GM19238 (cell line): ENCODE results near the gene PARP3.

Source experiments
- DNase-seq: peaks from one replicate; pipeline ENCODE4 v3.0.0; 2011; ENCODE audit warnings: low spot score; ENCODE audit not compliant: insufficient read length

Gene PARP3

GRCh38 chr3:51948016-51948580 is 5.9 kb downstream of the PARP3 start:
- DNase-seq, result no peak

- no peak for DNase-seq
Measured at GRCh38 chr3:51949121-51949520, 7.0 kb downstream of the PARP3 start.

DNA sequence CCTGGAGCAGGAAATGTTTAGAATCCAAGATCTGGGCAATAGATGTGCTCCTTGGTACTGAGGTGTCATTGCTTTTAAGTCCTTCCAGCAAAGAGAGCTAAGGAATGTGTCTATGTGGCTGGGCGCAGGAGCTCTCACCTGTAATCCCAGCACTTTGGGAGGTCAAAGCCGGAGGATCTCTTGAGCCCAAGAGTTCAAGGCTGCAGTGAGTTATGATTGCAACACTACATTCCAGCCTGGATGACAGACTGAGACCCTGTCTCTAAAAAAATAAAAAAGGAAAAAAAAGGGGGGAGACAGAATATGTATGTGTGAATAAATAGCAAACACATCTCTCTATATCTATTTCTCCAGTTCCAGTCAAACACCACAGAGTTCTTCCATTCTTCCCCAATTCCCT is 8.7 kb downstream of the PARP3 start:
- DNase-seq, result no peak

- DNase-seq, result no peak
Measured at GRCh38 chr3:51953445-51953844, 11.3 kb downstream of the PARP3 start.

- DNase-seq, result no peak
Measured at GRCh38 chr3:51954105-51954504, 11.9 kb downstream of the PARP3 start.

- DNase-seq, result no peak
Measured at GRCh38 chr3:51954713-51955112, 12.6 kb downstream of the PARP3 start.

- DNase-seq, result no peak
Measured at GRCh38 chr3:51955175-51955892, 13.2 kb downstream of the PARP3 start, which contains the start of gene GPR62. Gene GPR62 (plus strand): TSS chr3:51955381. CDS start chr3:51955653, 272 bp downstream.

DNA sequence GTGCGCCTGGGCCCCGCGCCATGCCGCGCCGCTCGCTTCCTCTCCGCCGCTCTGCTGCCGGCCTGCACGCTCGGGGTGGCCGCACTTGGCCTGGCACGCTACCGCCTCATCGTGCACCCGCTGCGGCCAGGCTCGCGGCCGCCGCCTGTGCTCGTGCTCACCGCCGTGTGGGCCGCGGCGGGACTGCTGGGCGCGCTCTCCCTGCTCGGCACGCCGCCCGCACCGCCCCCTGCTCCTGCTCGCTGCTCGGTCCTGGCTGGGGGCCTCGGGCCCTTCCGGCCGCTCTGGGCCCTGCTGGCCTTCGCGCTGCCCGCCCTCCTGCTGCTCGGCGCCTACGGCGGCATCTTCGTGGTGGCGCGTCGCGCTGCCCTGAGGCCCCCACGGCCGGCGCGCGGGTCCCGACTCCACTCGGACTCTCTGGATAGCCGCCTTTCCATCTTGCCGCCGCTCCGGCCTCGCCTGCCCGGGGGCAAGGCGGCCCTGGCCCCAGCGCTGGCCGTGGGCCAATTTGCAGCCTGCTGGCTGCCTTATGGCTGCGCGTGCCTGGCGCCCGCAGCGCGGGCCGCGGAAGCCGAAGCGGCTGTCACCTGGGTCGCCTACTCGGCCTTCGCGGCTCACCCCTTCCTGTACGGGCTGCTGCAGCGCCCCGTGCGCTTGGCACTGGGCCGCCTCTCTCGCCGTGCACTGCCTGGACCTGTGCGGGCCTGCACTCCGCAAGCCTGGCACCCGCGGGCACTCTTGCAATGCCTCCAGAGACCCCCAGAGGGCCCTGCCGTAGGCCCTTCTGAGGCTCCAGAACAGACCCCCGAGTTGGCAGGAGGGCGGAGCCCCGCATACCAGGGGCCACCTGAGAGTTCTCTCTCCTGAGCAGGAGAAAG is 14.0 kb downstream of the PARP3 start:
- DNase-seq, result peak; percentile 42

DNA sequence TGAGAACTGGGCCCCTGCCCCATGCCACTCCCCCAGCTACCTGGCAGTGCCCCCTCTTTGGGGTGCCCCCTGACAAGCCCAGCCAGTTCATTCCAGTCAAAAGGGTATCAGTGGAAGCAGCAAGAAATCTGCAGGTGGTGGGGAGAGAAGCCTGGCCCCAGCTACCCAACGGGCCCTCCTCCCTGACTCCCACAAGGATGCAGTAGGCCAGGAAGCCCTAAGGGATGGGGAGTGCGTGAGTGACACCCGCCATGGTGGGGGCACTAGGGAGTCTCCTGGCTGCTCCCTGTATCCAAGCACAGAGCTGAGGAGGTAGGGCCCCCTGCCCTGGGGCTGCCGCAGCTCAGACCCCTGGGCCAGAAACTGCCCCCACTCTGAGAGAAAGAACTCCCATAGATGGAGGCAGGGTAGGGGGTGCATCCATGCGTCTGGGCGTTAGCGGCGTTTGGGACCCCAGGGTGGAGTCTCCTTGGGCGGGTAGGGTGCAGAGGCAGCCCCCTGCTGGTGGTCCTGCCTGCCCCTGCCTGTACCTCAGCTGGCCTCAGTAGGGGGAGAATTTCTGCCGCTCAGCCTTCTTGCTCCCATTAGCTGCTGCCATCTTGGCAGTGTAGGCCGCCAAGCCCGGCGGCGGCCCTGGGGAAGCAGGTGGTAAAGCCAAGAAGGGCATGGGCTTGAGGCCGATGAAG is 15.5 kb downstream of the PARP3 start:
- no peak for DNase-seq

DNA sequence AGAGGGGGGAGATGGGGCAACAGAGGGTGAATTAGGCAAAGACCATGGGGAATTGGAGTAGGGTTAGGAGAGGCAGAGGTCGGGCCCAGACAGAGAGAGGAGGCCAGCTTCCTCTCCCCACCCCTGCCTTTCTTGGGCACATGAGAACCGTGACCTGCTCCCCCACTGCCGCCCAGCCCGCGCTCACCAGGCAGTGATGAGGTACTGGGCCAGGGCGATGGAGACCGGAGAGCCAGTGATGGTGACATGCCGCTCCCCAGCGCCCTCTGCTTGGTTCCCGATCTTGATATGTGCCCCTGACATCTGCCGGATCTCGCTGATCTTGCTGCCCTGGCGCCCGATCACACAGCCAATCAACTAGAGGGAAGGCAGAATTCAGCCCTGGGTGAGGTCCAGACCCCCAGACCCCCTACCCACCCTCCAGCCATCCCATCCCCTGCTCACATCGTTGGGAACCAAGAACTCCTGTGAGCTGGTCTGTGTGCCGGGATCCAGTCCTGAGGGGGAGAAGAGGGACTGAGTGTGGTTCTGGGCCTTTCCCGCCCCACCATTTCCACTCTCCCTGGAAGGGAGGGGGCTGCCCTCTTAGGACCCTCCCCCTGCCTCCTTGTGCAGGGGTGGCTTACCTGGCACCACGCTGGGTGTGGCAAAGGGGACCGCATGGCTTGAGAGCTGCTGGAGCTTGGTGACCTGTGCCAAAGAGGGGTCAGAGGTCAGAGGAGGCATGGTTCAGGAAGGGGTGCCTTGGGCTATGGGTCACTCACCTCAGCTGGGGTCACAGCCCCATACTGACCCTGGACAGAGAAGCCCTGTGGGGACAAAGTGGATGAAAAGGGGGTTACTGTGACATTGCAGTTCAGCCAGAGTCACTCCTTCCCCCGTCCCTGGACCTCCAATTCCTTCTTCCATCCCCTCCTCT is 16.7 kb downstream of the PARP3 start:
- no peak for DNase-seq

GRCh38 chr3:51959651-51960050 is 17.5 kb downstream of the PARP3 start:
- no peak for DNase-seq

DNA sequence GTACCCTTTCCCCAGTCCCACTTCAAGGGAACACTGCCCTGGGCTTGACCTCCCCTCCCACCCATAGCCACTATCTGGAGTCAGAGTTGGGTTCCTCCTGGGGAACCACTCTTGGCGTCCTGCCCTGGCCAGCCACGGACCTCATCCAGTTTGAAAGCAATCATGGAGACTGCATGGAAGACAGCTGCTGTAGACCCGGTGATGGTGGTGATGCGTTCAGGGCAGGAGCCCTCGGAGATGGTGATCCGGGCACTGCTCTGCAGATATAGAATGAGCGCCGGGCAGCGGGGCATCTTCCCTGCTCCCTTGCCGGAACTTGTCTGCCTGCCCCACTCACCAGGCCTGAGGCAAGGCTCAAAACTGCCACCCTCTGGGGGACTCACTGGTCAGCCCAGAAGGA is 18.2 kb downstream of the PARP3 start:
- DNase-seq, result no peak

- no peak for DNase-seq
Measured at GRCh38 chr3:51961011-51961410, 18.8 kb downstream of the PARP3 start.

DNA sequence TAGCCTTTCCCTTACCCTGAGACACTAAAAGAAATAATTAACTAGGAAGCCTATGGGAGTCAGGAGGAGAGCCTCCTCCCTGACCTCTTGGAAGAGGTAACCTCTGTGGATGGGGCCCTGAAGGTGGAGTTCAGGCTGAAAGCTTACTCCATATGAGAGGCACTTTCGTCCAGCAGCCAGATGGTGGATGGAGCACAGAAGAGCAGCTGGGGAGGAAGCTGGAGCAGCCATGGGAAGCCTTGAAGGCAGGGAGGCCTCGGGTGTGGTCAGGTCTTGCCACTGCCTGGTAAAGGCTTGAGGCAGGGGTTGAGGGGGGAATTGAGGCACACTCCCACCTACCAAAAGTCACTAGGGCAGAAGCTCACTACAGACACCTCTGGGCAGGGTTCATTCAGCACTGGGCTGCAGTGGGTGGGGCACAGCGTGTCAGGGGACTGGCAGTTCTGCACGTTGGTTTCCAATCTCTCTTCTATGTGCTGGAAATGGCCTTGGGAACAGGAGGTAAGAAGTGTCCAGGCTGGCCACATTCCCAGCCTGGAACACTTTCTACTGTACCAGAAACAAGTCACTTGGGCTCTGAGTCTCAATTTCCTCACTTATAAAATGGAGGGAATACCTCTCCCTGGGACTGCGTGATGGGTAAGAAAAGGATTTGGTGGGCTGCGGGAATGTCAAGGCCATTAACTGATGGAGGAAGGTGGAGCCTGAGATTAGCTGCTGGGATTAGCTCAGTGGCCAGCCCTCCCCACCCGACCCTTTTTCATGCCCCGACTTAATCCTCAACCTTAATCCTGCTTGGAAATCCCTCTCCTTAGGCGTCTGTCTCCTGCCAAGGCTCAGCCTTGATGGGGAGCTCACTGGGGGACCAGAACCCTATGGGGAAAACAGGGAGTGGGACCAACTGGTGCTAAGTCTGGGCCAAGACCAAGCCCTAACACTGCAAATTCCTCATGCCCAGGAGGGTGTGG is 19.7 kb downstream of the PARP3 start:
- no peak for DNase-seq

GRCh38 chr3:51962854-51963530 is 20.8 kb downstream of the PARP3 start:
- no peak for DNase-seq

DNA sequence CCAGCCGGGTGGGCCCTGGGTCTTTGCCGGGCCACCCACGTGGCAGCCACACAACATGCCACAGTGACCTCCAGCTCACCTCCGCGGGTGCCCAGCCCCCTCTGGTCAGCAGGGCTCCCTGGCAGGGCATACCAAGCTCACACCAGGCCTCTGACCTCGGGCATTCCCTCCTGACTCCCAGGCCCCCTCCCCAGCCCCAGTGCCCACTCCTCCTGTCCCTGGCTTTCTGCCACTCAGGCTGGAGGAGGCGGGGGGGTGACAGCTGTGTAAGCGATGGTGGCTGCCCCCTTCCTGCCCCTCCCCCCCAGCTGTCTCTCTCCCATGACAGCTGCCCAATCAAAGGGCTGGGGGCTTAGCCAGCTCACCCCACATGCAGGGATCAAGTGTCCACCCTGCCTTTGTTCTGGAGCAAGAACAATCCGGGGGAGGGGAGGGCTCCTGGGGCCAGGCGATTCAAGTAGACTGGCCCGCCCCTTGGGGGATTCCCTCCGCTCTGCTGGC is 21.8 kb downstream of the PARP3 start:
- DNase-seq, result no peak

GRCh38 chr3:51964521-51964920 is 22.4 kb downstream of the PARP3 start:
- DNase-seq, result no peak

DNA sequence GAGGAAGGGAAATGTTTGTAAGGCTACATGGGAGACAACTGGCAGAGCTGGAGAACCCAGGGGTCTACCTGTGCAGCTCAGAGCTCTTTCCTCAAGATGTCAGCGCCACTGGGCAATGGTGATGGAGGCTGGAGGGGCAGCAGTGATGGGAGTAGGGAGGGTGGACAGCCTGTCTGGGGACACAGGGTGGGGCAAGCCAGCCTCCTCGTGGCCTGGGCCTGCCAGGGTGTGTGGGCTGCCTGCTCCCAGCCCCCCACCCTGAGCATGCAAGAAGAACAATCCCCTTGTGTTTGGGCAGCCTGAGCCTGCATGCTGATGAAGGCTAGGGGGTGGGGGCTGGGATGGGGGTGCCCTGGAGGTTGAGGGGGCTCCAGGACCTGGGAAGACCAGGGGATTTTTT is 23.9 kb downstream of the PARP3 start:
- DNase-seq, result no peak

GRCh38 chr3:51966486-51966885 is 24.3 kb downstream of the PARP3 start:
- DNase-seq, result no peak
